HCT116 (cell line): ENCODE measurements around the gene ZNF681.

ENCODE experiments used
- CTCF ChIP-seq, 3 experiments: fragments of 200-600 bp in 1 of 3; sonication (generic) in 1 of 3; IDR thresholded peaks in 2 of 3; conservative IDR thresholded peaks in 1 of 3; 2 replicates each; pipeline ENCODE4 v1.5.1; 2012 to 2017; ENCODE audit warnings: low read depth in 2 of 3, low read length in 2 of 3, antibody characterized with exemption in 1 of 3, borderline replicate concordance in 1 of 3, control low read depth in 1 of 3, mild to moderate bottlenecking in 1 of 3, mixed read lengths in 1 of 3, mixed run types in 1 of 3, moderate library complexity in 1 of 3; ENCODE audit not compliant: insufficient read depth in 1 of 3
- JUND ChIP-seq: IDR thresholded peaks from 2 replicates; pipeline ENCODE4 v1.6.1; 2012
- POLR2A ChIP-seq: IDR thresholded peaks from 2 replicates; pipeline ENCODE4 v1.7.0; 2011; ENCODE audit warnings: borderline replicate concordance; ENCODE audit not compliant: insufficient read depth, insufficient read length; ENCODE audit errors: extremely low read depth
- POLR2AphosphoS5 ChIP-seq: IDR thresholded peaks from 2 replicates; pipeline ENCODE4 v1.6.1; 2011; ENCODE audit warnings: mild to moderate bottlenecking, low read depth, low read length, moderate library complexity
- SP1 ChIP-seq: IDR thresholded peaks from 2 replicates; pipeline ENCODE4 v1.6.1; 2012; ENCODE audit warnings: low read depth
- YY1 ChIP-seq: IDR thresholded peaks from 2 replicates; pipeline ENCODE4 v1.6.1; 2011; ENCODE audit warnings: low read length, low read depth, moderate library complexity, mild to moderate bottlenecking; ENCODE audit not compliant: insufficient replicate concordance; ENCODE audit errors: extremely low read depth

- TF ChIP-seq POLR2A (no peak), CTCF (IDR thresholded peaks at IDR 0.05 in 2 of 3, conservative IDR thresholded peaks at IDR 0.05 in 1 of 3; ENCODE audit: borderline replicate concordance in 1 of 3, insufficient read depth in 1 of 3, low read depth in 2 of 3, low read length in 2 of 3) (no peak), POLR2AphosphoS5 (no peak), JUND (no peak), SP1 (no peak), YY1 (no peak)
Measured at GRCh38 chr19:23709347-23709746, 49.3 kb downstream of the ZNF681 start.
